ENCODE results near the gene HPS6. TPM values are rescaled to one million over a fixed set of nuclear protein-coding genes. Genes with fewer than 3 reads are reported as not detected.

HPS6 gene
- total RNA-seq, 1 experiment from 2014 or later: 18.7 TPM

GRCh38 chr10:102072673-102073527 lies 7.8 kb downstream of the HPS6 start:
- Histone ChIP-seq H2AFZ (ENCODE audit: low read length) (no peak overlapping the region), H3T11ph (ENCODE audit: low read length) (no peak overlapping the region), H3K9ac (ENCODE audit: extremely low read depth, insufficient read length, low read length) (no peak overlapping the region), H3K27me3 (ENCODE audit: insufficient read depth, low read length) (no peaks in the 10 kb centered on the region), H4K20me1 (ENCODE audit: control insufficient read depth, insufficient read depth, insufficient read length) (no peaks in the 10 kb centered on the region), H3K18ac (ENCODE audit: insufficient read length, low read depth, low read length) (no peak overlapping the region), H2AK5ac (ENCODE audit: insufficient read length, low read length) (no peak overlapping the region), H2BK12ac (ENCODE audit: insufficient read length, low read depth, low read length) (no peak overlapping the region), H2BK20ac (ENCODE audit: low read depth, low read length, poor library complexity, severe bottlenecking) (no peak overlapping the region), H3K9me3 (ENCODE audit: control insufficient read depth, low read depth, low read length) (no peaks in the 10 kb centered on the region), H4K8ac (replicated peaks; ENCODE audit: insufficient read length, low read depth, low read length) (no peak overlapping the region), H3K27ac (ENCODE audit: insufficient read length, low read depth, low read length) (no peak overlapping the region), H3K23me2 (ENCODE audit: insufficient read length, low read depth, low read length, poor library complexity, severe bottlenecking) (no peaks in the 10 kb centered on the region), H4K91ac (ENCODE audit: insufficient read length, low read depth, low read length) (no peak overlapping the region), H3K56ac (ENCODE audit: insufficient read length, low read depth, low read length) (no peak overlapping the region), H3K4ac (ENCODE audit: low read depth, low read length) (no peak overlapping the region), H3K4me1 (ENCODE audit: insufficient read depth, low read length) (no peaks in the 10 kb centered on the region), H3K79me2 (ENCODE audit: insufficient read depth, low read length) (no peaks in the 10 kb centered on the region), H2BK15ac (ENCODE audit: low read depth, low read length) (no peak overlapping the region), H3K14ac (ENCODE audit: insufficient read depth, low read length) (no peak overlapping the region), H2BK5ac (ENCODE audit: insufficient read length, low read length) (no peak overlapping the region), H4K5ac (ENCODE audit: insufficient read length, low read depth, low read length) (no peak overlapping the region), H3K4me2 (ENCODE audit: insufficient read depth, insufficient read length, low read length) (no peak overlapping the region), H2BK120ac (ENCODE audit: low read depth, low read length, poor library complexity, severe bottlenecking) (no peak overlapping the region), H3K23ac (ENCODE audit: insufficient read length, low read depth, low read length) (no peak overlapping the region), H3K79me1 (ENCODE audit: insufficient read depth, low read depth, low read length, poor library complexity, severe bottlenecking) (no peaks in the 10 kb centered on the region)
- H3K9me3 Mint-ChIP-seq: no peaks in the 10 kb centered on the region
- peak; percentile 76 for DNase-seq
- no peaks in the 10 kb centered on the region for H3K36me3 Mint-ChIP-seq (ENCODE audit: insufficient read depth in 1 of 3, low read depth in 3 of 3)
- WGBS (ENCODE audit: extremely low coverage, insufficient read length, low lambda C conversion rate): no CpG with 5 or more reads among the region's 4 CpGs
- peak; percentile 98 for TF ChIP-seq CTCF (conservative IDR thresholded peaks at IDR 0.05)
- H3K27me3 Mint-ChIP-seq (ENCODE audit: low read depth): no peaks in the 10 kb centered on the region; the same call in none of the 2 replicates
- no peak overlapping the region for H3K4me3 Mint-ChIP-seq
- no peak overlapping the region for H3K27ac Mint-ChIP-seq
- H3K4me1 Mint-ChIP-seq: peaks cover 0 to 3% of the 10 kb centered on the region in 2 experiments; a peak in 1 of 4 replicates
